NCI-H446 (cell line): ENCODE data around the gene SMC4.

Experiments
- DNase-seq, 2 experiments: peaks; one replicate each; lab custom pipeline; 2025; lab: John Stamatoyannopoulos, UW

The SMC4 gene

GRCh38 chr3:160477750-160478149 is 78.3 kb downstream of the SMC4 start:
- no peak for DNase-seq

GRCh38 chr3:160478338-160478737 is 78.9 kb downstream of the SMC4 start:
- no peak for DNase-seq

GRCh38 chr3:160479376-160479775 is 79.9 kb downstream of the SMC4 start:
- no peak for DNase-seq

GRCh38 chr3:160480931-160481330 is 81.5 kb downstream of the SMC4 start:
- no peak for DNase-seq

- DNase-seq = no peak
Measured at GRCh38 chr3:160481856-160482255, 82.4 kb downstream of the SMC4 start.

GRCh38 chr3:160482796-160483195 is 83.3 kb downstream of the SMC4 start:
- no peak for DNase-seq
